PC-3 (cell line): ENCODE results near the gene ABLIM1. TPM values are rescaled to one million over a fixed set of nuclear protein-coding genes. Genes with fewer than 3 reads are reported as not detected.

Experiments used
- ATAC-seq: fragments of 200-7000 bp; cut with Tn5 transposase; 2 replicates; pipeline ENCODE4 v1.9.1; 2020; ENCODE audit warnings: mild to moderate bottlenecking, moderate library complexity
- BruUV-seq: library from RNA; stranded (reverse); fragments of 400-500 nt; replicated peaks from 2 replicates; lab custom pipeline; 2021; lab: Mats Ljungman, UMichigan
- CTCF ChIA-PET: fragments of 300-600 bp; sonication (Branson Sonifier 250); formaldehyde crosslinking; loops from one replicate; lab custom pipeline; 2022; ENCODE audit warnings: antibody characterized with exemption; lab: Charles Lee
- POLR2A ChIA-PET: fragments of 300-600 bp; sonication (Branson Sonifier 250); formaldehyde crosslinking; loops from one replicate; lab custom pipeline; 2022; ENCODE audit warnings: antibody characterized with exemption; ENCODE audit not compliant: unreplicated experiment; lab: Charles Lee
- DNase-seq: peaks from one replicate; pipeline ENCODE4 v3.0.0-alpha.2; 2015
- H2AFZ ChIP-seq: fragments of 300-600 bp; sonication (generic); 2 replicates; pipeline ENCODE4 v1.6.0; 2016; ENCODE audit warnings: antibody characterized with exemption, low read length
- H3F3A ChIP-seq: fragments of 300-600 bp; sonication (generic); one replicate; pipeline ENCODE4 v1.6.0; 2017; ENCODE audit warnings: antibody characterized with exemption, low read length, control low read depth, mild to moderate bottlenecking; ENCODE audit not compliant: unreplicated experiment
- H3K27ac ChIP-seq: fragments of 300-600 bp; sonication (generic); 2 replicates; pipeline ENCODE4 v1.5.1; 2016; ENCODE audit warnings: mild to moderate bottlenecking, low read length
- H3K27me3 ChIP-seq: fragments of 300-600 bp; sonication (generic); 2 replicates; pipeline ENCODE4 v1.6.1; 2016; ENCODE audit warnings: low read length, mixed read lengths
- H3K36me3 ChIP-seq: fragments of 300-600 bp; sonication (generic); 2 replicates; pipeline ENCODE4 v1.6.1; 2016; ENCODE audit warnings: low read depth, mixed run types, low read length, mixed read lengths
- H3K4me1 ChIP-seq: fragments of 300-600 bp; sonication (generic); 2 replicates; pipeline ENCODE4 v1.5.1; 2016; ENCODE audit warnings: low read length; ENCODE audit not compliant: insufficient read depth
- H3K4me2 ChIP-seq: fragments of 300-600 bp; sonication (generic); 2 replicates; pipeline ENCODE4 v1.6.0; 2016; ENCODE audit warnings: low read length
- H3K4me3 ChIP-seq: fragments of 300-600 bp; sonication (generic); 2 replicates; pipeline ENCODE4 v1.5.1; 2016; ENCODE audit warnings: mild to moderate bottlenecking, low read length, mixed read lengths
- H3K79me2 ChIP-seq: fragments of 300-600 bp; sonication (generic); 2 replicates; pipeline ENCODE4 v1.6.1; 2017; ENCODE audit warnings: low read length, mixed read lengths
- H3K9ac ChIP-seq: fragments of 300-600 bp; sonication (generic); 2 replicates; pipeline ENCODE4 v1.6.0; 2016; ENCODE audit warnings: mild to moderate bottlenecking, low read length
- H3K9me2 ChIP-seq: fragments of 300-600 bp; sonication (generic); replicated peaks from 2 replicates; pipeline ENCODE4 v1.6.1; 2016; ENCODE audit warnings: mixed run types, low read length, mixed read lengths
- H3K9me3 ChIP-seq: fragments of 300-600 bp; sonication (generic); 2 replicates; pipeline ENCODE4 v1.6.1; 2016; ENCODE audit warnings: low read length, mixed read lengths
- H4K20me1 ChIP-seq: fragments of 300-600 bp; sonication (generic); 2 replicates; pipeline ENCODE4 v1.6.1; 2016; ENCODE audit warnings: low read length, mixed read lengths
- CTCF ChIP-seq: fragments of 300-600 bp; sonication (generic); conservative IDR thresholded peaks from 2 replicates; pipeline ENCODE4 v1.5.1; 2017; ENCODE audit warnings: antibody characterized with exemption, low read depth, mild to moderate bottlenecking, low read length
- EZH2 ChIP-seq: fragments of 300-600 bp; sonication (generic); IDR thresholded peaks from one replicate; pipeline ENCODE4 v1.6.1; 2017; ENCODE audit warnings: antibody characterized with exemption, mild to moderate bottlenecking, low read length; ENCODE audit not compliant: unreplicated experiment
- EZH2phosphoT487 ChIP-seq: fragments of 300-600 bp; sonication (generic); IDR thresholded peaks from 2 replicates; pipeline ENCODE4 v1.6.1; 2018; ENCODE audit warnings: mild to moderate bottlenecking, antibody characterized with exemption, low read length, borderline replicate concordance
- intact Hi-C: fragments of 100-400 bp; cut with micrococcal nuclease; formaldehyde crosslinking; loops from 2 replicates; pipeline ENCODE4 v1.9.0; 2023
- total RNA-seq: library from RNA; depleted of rRNA; stranded (reverse); fragments of >200 nt; gene quantifications from 2 replicates; pipeline ENCODE4 v1.2.3, GENCODE V29; 2014

Gene ABLIM1
- total RNA-seq, 1 experiment from 2014 or later, result 12.3 TPM

- Histone ChIP-seq H4K20me1 (no peaks in the 10 kb centered on the region), H3F3A (no peaks in the 10 kb centered on the region), H3K4me2 (no peak overlapping the region), H3K27ac (no peak overlapping the region), H3K79me2 (no peaks in the 10 kb centered on the region), H3K9ac (no peak overlapping the region), H3K4me1 (no peaks in the 10 kb centered on the region), H3K9me2 (no peaks in the 10 kb centered on the region), H3K27me3 (no peaks in the 10 kb centered on the region), H3K36me3 (no peaks in the 10 kb centered on the region), H3K4me3 (no peak overlapping the region), H2AFZ (no peak overlapping the region), H3K9me3 (no peaks in the 10 kb centered on the region)
- CTCF ChIA-PET, result no interaction called here
- no TSS peak for BruUV-seq
- POLR2A ChIA-PET, result no interaction called here
- intact Hi-C loops, result no loop called here
- TF ChIP-seq EZH2phosphoT487, result no peak
- TF ChIP-seq CTCF, result no peak
- no peak for TF ChIP-seq EZH2
- ATAC-seq (no peak), DNase-seq (no peak)
Measured at GRCh38 chr10:114593816-114594468, 64.1 kb downstream of the ABLIM1 start.

- CTCF ChIA-PET, result no interaction called here
- Histone ChIP-seq H2AFZ (no peak overlapping the region), H3K4me1 (no peaks in the 10 kb centered on the region), H3K79me2 (no peaks in the 10 kb centered on the region), H3K9ac (no peak overlapping the region), H3K4me3 (no peak overlapping the region), H4K20me1 (no peaks in the 10 kb centered on the region), H3K9me3 (no peaks in the 10 kb centered on the region), H3K36me3 (no peaks in the 10 kb centered on the region), H3F3A (no peaks in the 10 kb centered on the region), H3K4me2 (no peak overlapping the region), H3K27me3 (no peaks in the 10 kb centered on the region), H3K9me2 (no peaks in the 10 kb centered on the region), H3K27ac (no peak overlapping the region)
- BruUV-seq, result no TSS peak
- DNase-seq (no peak), ATAC-seq (no peak)
- intact Hi-C loops, result no loop called here
- TF ChIP-seq EZH2, result no peak
- TF ChIP-seq CTCF, result no peak
- no peak for TF ChIP-seq EZH2phosphoT487
- POLR2A ChIA-PET, result no interaction called here
Measured at GRCh38 chr10:114593240-114593792, 64.8 kb downstream of the ABLIM1 start.

GRCh38 chr10:114590993-114591392 lies 67.1 kb downstream of the ABLIM1 start:
- ChIA-PET CTCF (no interaction called here), POLR2A (no interaction called here)
- Histone ChIP-seq H3K79me2 (no peaks in the 10 kb centered on the region), H3K9me2 (no peaks in the 10 kb centered on the region), H3K4me1 (no peaks in the 10 kb centered on the region), H3F3A (no peaks in the 10 kb centered on the region), H3K27me3 (no peaks in the 10 kb centered on the region), H3K36me3 (no peaks in the 10 kb centered on the region), H2AFZ (no peak overlapping the region), H3K4me3 (no peak overlapping the region), H3K9me3 (no peaks in the 10 kb centered on the region), H3K27ac (no peak overlapping the region), H3K4me2 (no peak overlapping the region), H3K9ac (no peak overlapping the region), H4K20me1 (no peaks in the 10 kb centered on the region)
- no peak for TF ChIP-seq CTCF
- no peak for TF ChIP-seq EZH2
- no peak for TF ChIP-seq EZH2phosphoT487
- ATAC-seq (no peak), DNase-seq (no peak)
- intact Hi-C loops, result no loop called here
- no TSS peak for BruUV-seq
